KMS-11 (cell line): ENCODE data around the gene HMOX1.

ENCODE experiments used
- H2AFZ ChIP-seq: fragments of 200-600 bp; sonication (generic); 2 replicates; pipeline ENCODE4 v1.6.1; 2016; ENCODE audit warnings: antibody characterized with exemption, mixed run types, low read depth
- H3K27ac ChIP-seq: fragments of 200-600 bp; sonication (generic); 2 replicates; pipeline ENCODE4 v1.6.1; 2016; ENCODE audit warnings: mild to moderate bottlenecking, mixed run types
- H3K27me3 ChIP-seq: fragments of 200-600 bp; sonication (generic); 2 replicates; pipeline ENCODE4 v1.6.1; 2017; ENCODE audit warnings: mild to moderate bottlenecking, low read depth, mixed run types, moderate library complexity; ENCODE audit not compliant: insufficient read depth
- H3K36me3 ChIP-seq: fragments of 200-600 bp; sonication (generic); 2 replicates; pipeline ENCODE4 v1.6.1; 2017; ENCODE audit warnings: mild to moderate bottlenecking, mixed run types; ENCODE audit not compliant: insufficient read depth
- H3K4me1 ChIP-seq: fragments of 200-600 bp; sonication (generic); 2 replicates; pipeline ENCODE4 v1.6.1; 2016; ENCODE audit warnings: mild to moderate bottlenecking, low read depth, mixed run types; ENCODE audit not compliant: poor library complexity, severe bottlenecking
- H3K4me2 ChIP-seq: fragments of 200-600 bp; sonication (generic); 2 replicates; pipeline ENCODE4 v1.7.0; 2016; ENCODE audit warnings: mild to moderate bottlenecking, mixed run types
- H3K4me3 ChIP-seq: fragments of 200-600 bp; sonication (generic); IDR thresholded peaks from 2 replicates; pipeline ENCODE4 v1.6.1; 2017; ENCODE audit warnings: low read depth, low read length, mixed read lengths; ENCODE audit not compliant: insufficient read depth
- H3K79me2 ChIP-seq: fragments of 200-600 bp; sonication (generic); 2 replicates; pipeline ENCODE4 v1.6.1; 2016; ENCODE audit warnings: low read depth, mixed run types; ENCODE audit not compliant: insufficient read depth
- H3K9ac ChIP-seq: fragments of 200-600 bp; sonication (generic); 2 replicates; pipeline ENCODE4 v1.6.1; 2016; ENCODE audit warnings: mild to moderate bottlenecking, mixed run types
- H4K20me1 ChIP-seq: fragments of 200-600 bp; sonication (generic); 2 replicates; pipeline ENCODE4 v1.6.1; 2016; ENCODE audit warnings: mild to moderate bottlenecking, mixed run types; ENCODE audit not compliant: insufficient read depth
- TF ChIP-seq, protein P1 (sequence below): fragments of 200-600 bp; sonication (generic); conservative IDR thresholded peaks from 2 replicates; pipeline ENCODE4 v1.6.1; 2017; ENCODE audit warnings: low read depth, mild to moderate bottlenecking, antibody characterized with exemption, low read length, moderate library complexity, mixed read lengths

Gene HMOX1

DNA sequence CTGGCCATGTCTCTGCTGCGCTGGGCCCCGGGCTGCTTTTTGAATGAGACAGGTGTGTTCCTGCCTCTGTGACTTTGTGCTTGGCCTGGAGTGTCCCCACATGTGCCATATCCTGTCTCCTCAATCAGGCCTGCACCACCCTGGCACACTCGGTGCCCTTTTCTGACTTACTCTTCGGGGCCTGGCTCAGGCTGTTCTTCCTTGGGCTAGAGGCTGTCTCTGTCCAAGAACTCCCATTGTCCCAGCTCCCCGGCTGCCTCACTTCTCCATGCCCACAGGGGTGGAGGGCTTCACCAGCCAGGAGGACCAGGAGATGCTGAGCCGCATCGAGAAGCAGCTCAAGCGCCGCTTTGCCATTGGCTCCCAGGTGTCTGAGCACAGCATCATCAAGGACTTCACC is 42.0 kb downstream of the HMOX1 start:
- no peaks in the 10 kb centered on the region for H4K20me1 ChIP-seq
- H3K4me3 ChIP-seq, result no peak overlapping the region
- H3K27ac ChIP-seq, result no peak overlapping the region
- H3K79me2 ChIP-seq, result no peaks in the 10 kb centered on the region
- no peaks in the 10 kb centered on the region; the same call in 1 of the 2 replicates for H3K36me3 ChIP-seq
- H3K9ac ChIP-seq, result no peak overlapping the region
- H3K27me3 ChIP-seq, result no peaks in the 10 kb centered on the region
- H3K4me2 ChIP-seq, result no peak overlapping the region
- no peak overlapping the region for H2AFZ ChIP-seq
- H3K4me1 ChIP-seq, result no peaks in the 10 kb centered on the region
- TF ChIP-seq, protein P1, sequence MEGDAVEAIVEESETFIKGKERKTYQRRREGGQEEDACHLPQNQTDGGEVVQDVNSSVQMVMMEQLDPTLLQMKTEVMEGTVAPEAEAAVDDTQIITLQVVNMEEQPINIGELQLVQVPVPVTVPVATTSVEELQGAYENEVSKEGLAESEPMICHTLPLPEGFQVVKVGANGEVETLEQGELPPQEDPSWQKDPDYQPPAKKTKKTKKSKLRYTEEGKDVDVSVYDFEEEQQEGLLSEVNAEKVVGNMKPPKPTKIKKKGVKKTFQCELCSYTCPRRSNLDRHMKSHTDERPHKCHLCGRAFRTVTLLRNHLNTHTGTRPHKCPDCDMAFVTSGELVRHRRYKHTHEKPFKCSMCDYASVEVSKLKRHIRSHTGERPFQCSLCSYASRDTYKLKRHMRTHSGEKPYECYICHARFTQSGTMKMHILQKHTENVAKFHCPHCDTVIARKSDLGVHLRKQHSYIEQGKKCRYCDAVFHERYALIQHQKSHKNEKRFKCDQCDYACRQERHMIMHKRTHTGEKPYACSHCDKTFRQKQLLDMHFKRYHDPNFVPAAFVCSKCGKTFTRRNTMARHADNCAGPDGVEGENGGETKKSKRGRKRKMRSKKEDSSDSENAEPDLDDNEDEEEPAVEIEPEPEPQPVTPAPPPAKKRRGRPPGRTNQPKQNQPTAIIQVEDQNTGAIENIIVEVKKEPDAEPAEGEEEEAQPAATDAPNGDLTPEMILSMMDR, result no peak

DNA sequence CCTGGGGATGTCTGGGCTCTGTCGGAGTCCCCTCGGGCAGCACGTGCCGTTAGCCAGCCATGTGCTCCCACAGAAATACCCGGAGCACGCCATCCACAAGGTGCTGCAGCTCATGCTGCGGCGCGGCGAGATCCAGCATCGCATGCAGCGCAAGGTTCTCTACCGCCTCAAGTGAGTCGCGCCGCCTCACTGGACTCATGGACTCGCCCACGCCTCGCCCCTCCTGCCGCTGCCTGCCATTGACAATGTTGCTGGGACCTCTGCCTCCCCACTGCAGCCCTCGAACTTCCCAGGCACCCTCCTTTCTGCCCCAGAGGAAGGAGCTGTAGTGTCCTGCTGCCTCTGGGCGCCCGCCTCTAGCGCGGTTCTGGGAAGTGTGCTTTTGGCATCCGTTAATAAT is 43.2 kb downstream of the HMOX1 start:
- Histone ChIP-seq H2AFZ (no peak overlapping the region), H4K20me1 (no peaks in the 10 kb centered on the region), H3K4me3 (no peak overlapping the region), H3K4me1 (no peaks in the 10 kb centered on the region), H3K27me3 (no peaks in the 10 kb centered on the region), H3K27ac (no peak overlapping the region), H3K4me2 (no peak overlapping the region), H3K9ac (no peak overlapping the region), H3K36me3 (no peaks in the 10 kb centered on the region; the same call in 1 of the 2 replicates), H3K79me2 (no peaks in the 10 kb centered on the region)
- TF ChIP-seq, protein P1, result no peak

DNA sequence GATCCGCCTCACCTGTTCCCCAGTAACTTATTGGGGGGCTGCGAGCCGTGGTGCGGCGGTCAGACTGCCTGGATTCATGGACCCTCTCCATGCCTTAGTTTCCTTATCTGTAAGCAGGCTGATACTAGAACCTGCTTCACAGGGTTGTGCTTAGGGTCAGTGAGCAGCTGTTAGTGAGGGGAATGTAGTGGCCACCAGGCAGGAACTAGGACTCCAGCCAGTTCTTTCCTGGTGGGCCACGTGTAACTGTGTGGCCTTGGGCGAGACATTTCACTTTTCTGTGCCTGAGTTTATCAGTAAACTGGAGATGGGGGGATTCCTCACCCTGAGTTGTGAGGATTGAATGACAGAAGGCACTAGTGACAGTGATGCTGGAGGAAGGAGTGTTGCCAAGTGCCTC is 43.9 kb downstream of the HMOX1 start:
- no peaks in the 10 kb centered on the region for H3K79me2 ChIP-seq
- H3K27ac ChIP-seq, result no peak overlapping the region
- no peaks in the 10 kb centered on the region for H4K20me1 ChIP-seq
- H3K9ac ChIP-seq, result no peak overlapping the region
- H3K36me3 ChIP-seq, result no peaks in the 10 kb centered on the region; the same call in 1 of the 2 replicates
- no peak overlapping the region for H3K4me3 ChIP-seq
- no peak overlapping the region for H2AFZ ChIP-seq
- no peaks in the 10 kb centered on the region for H3K27me3 ChIP-seq
- H3K4me1 ChIP-seq, result no peaks in the 10 kb centered on the region
- TF ChIP-seq, protein P1, result no peak
- H3K4me2 ChIP-seq, result no peak overlapping the region

DNA sequence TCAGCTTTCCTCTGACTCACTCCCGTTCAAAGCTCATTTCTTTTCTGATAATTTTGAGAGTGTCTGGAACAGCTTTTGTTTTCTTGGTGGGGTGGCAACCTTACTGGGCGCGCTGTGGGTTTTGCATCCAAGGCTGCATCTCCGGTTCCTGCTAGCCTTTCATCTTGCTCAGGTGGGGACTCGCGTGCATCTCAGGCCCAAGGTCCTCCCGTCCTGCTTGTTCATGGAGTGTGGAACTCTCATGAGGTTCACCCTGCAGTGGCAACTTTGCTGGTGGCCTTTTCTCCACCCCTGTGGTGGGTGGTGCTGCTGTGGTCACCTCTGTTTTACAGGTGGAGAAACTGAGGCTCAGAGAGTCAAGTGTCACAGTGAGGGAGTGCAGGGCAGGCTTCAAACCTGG is 44.6 kb downstream of the HMOX1 start:
- H3K27me3 ChIP-seq, result no peaks in the 10 kb centered on the region
- H4K20me1 ChIP-seq, result no peaks in the 10 kb centered on the region
- H3K9ac ChIP-seq, result no peak overlapping the region
- no peak overlapping the region for H3K27ac ChIP-seq
- H3K79me2 ChIP-seq, result no peaks in the 10 kb centered on the region
- TF ChIP-seq, protein P1, result no peak
- H3K36me3 ChIP-seq, result no peaks in the 10 kb centered on the region; the same call in 1 of the 2 replicates
- no peaks in the 10 kb centered on the region for H3K4me1 ChIP-seq
- H3K4me3 ChIP-seq, result no peak overlapping the region
- no peak overlapping the region for H3K4me2 ChIP-seq
- H2AFZ ChIP-seq, result no peak overlapping the region
